ENCODE results near the gene NR2E3.

The NR2E3 gene

DNA sequence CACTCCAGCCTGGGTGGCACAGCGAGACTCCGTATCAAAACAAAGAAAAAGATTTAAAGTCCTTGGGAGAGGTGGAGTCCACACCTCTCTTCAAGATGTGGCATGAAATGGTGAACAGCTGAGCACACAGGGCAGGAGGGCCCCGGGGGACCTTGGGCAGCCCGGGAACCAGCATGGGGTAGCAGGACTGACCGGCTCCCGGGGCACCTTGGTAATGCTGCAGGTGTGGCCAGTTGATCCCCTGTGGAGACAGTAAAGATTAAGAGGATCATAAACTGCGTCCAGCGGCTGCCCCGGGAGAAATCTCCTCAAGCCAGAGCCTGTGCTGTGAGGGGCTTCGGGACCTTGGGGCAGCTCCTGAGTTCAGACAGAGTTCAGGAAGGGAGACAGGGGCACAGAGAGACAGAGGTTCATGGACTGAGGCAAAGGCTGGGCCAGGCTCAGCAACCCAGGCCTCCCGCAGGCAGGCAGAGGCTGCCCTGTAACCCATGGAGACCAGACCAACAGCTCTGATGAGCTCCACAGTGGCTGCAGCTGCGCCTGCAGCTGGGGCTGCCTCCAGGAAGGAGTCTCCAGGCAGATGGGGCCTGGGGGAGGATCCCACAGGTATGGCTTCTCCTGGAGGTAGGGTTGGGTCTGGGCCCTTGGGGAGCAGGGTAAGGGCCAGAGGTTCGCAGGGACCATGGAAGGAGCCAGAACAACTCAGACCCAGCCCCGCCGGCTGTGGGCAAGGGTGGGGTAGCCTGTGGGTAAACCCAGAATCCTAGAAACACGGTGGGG, at the start of gene NR2E3:
NR2E3 (plus strand) TSS at position 299 of the 780 bp plus-strand sequence; CDS start at position 489, 190 bp downstream.
- DNase-seq = no peak

DNA sequence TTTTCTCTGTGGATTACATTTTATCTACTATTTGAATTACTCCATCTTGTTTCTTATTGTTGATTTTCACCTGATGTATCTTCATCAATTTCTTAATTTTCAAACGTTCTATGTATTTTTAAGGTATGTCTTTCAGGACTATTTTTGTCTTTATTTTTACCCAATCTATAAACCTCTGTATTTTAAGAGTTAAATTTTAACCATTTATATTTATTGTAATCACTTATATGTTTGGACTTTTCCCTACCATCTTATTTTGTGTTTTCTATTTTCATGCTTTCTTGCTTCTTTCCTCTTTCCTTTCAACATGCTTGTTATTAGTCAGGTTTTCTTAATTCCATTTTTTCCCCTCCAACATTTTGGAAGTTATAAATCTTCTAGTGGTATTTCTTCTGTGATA, 49.5 kb upstream of the NR2E3 start:
- DNase-seq = no peak

DNA sequence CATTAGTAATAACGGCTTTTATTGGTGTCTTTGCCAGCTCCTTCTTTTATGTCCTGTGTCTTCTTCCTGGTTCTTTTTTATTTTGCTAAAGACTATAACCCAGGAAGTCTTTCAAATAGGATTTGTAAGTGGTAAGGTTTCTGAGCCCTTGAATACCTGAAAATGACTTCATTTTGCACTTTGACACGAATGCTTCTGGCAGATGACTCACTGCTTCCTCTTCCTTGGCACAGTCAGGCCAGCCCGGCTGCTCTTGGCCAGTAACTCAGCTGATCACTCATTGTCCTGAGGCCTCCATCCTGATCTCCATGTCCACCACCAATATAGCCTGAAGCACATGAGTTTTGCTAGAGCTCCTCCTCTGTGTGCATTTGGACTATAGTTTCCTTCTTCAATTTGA, 48.7 kb upstream of the NR2E3 start:
- DNase-seq = no peak

DNA sequence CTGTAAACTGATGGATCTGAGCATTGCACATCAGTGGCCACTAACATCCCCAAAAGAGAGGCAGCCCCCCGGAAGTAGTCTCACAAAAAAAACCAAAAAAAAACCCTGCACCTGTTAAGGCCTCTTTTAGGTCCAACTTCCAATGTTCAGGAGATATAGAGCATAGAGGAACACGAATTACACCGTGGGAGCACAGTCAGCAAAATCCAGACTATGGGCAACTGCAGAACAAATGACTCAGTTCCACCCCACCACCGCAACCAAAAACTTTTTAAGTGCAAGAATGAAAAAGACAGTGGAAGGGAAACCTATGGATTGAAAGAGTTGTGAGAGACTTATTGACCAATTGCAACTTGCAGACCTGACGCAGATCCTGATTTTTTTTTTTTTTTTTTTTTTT, 42.2 kb upstream of the NR2E3 start:
- no peak for DNase-seq

DNA sequence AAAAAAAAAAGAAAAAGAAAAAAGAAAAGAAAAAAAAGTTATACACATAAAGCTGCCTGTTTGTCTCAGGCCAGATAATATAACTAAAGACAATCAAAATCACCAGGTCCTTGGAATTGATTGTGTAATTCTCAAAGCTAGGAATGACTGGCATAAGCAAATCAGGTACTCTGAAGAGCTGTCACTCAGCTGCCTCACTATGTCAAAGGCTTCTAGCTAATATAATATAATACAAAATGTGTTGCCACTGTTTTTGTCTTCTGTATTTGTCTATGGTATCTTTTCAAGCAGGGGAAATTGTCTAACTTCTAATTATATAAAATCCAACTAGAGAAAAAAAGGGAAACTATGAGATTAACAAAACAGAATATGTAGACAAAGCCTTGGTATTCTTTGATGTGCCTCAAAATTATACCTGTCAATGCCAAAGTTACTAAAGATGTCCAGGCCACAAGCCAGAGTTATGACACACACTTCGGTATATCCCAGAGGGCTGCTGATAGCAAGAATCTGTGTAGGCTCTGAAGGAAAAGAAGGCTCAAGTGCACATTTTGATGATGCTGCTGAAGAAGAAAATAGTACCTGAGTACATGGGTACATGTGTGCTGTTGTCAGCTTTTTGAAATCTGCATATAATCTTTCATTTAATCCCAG, 37.0 kb upstream of the NR2E3 start:
- DNase-seq = no peak

DNA sequence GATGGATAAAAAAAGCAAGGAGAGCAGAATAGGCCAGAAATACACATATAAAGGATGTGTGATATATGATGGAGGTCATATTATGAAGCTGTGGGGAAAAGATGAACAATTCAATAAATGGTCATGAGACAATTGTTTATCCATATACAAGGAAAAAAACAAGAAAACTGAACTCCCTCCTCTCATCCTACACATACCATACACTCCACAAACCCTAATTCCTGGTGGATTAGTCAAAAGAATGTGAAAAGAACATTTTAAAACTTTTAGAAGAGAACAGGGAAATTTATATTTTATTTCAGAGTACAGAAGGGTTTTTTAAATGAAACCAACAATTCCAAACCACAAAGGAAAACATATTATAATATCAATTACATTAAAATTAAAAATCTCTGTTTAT, 34.5 kb upstream of the NR2E3 start:
- DNase-seq = no peak

DNA sequence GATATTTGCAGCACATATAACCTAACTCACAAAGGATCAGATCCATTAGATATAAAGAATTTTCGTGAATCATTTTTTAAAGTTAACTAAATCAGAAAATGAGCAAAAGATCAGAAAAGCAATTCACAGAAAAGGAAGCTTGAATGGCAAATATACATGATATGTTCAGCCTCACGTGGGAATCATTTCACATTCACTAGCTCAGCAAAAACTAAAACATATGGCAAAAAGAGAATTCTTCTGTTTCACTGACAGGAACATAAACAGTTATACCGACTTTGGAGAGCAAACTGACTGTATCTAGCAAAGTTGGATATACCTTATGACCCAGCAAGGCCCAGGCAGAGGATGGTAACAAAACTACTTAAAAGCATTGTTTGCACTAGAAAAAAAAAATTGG, 34.0 kb upstream of the NR2E3 start:
- DNase-seq = no peak

DNA sequence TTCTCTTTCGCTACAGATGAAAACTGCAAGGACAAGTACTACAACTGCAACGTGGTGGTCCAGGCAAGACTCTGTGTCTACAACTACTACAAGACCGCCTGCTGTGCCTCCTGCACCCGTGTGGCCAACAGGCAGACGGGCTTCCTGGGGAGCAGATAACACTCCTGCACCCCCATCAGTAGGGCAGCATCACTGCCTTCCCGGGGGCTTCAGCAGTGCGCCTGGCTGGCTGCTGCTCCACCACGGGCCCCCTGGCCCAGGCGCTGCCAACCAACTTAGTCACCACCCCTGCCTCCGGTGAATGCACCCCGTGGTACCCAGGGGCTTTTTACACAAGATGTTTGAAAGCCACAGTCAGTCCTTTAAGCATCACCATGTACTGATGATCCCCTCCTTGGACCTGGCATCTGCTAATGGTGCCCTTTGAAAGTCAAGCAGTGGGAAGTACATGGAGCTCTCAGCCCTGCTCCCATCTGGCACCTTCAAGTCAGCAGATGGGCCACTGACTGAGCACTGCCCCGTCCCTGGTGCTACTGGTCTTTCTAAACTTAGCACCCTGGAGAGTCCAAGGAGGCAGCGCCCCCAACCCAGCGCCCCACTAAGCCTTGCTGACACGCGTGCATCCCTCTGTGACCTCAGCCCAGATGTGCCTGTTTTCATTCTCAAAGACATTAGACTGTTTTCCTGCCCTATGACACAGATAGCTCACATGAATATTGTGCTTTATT, 33.0 kb upstream of the NR2E3 start:
- no peak for DNase-seq

DNA sequence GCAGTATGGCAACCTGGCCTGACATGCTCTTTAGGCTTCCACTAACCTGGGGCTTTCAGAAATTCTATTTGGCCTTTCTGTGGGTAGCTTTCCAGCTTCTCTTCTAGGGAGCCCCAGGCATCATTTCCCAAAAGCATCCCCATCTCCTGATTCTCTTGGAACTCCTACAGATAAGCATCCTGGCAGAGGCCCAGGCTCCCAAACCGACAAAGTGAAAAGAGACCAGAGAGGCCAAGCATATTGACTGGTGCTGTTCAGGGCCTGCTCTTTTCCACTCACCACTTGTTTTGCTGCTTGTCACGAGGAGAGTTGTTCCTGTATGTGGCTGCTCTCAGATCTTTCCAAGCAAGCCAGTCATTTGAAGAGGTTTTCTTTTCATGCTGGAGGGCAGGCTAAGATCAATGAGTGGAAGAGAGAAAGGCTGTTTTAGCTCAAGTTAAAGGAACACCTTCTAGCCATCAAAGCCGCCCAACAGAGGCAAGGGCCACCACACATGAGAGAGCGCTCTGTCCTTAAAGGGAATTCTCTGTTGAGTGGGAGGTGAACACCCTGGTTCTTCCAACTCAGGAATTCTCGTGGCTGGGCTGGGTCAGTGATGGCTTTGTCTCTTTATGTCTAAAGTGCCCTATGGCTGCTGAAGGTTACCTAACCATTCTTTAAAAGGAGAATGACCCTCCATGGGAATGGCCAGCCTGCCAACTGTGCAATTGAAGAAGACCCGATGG, 31.1 kb upstream of the NR2E3 start:
- DNase-seq = no peak

DNA sequence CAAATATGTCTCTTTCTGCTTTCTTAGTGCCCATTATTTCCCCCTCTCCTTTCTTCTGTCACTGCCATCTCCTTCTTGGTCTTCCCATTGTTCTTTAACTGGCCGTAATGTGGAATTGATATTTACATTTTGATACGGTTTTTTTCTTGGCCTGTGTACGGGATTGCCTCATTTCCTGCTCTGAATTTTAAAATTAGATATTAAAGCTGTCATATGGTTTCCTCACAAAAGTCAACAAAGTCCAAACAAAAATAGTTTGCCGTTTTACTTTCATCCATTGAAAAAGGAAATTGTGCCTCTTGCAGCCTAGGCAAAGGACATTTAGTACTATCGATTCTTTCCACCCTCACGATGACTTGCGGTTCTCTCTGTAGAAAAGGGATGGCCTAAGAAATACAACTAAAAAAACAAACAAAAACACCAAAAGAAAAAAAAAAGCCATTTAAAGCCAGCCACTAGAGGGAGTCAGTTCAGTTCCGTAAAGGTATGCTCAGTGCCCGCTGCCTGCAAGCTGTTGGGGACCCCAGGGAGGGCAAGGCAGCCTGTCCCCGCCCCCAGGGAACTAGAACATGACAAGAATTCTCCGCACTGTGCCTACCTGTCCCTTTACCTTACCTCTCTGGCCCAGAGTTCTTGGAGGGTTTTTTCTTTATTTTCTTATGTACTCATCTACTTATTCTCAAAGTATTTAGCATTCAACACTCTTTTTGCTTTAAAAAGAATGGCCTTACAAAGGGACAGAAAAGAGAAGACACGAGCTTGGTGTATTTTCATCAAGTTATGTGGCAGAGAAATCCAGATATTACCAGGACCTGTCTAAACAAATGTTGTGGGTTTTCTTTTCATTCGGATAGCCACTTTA, 30.0 kb upstream of the NR2E3 start:
- DNase-seq = peak; percentile 61

DNA sequence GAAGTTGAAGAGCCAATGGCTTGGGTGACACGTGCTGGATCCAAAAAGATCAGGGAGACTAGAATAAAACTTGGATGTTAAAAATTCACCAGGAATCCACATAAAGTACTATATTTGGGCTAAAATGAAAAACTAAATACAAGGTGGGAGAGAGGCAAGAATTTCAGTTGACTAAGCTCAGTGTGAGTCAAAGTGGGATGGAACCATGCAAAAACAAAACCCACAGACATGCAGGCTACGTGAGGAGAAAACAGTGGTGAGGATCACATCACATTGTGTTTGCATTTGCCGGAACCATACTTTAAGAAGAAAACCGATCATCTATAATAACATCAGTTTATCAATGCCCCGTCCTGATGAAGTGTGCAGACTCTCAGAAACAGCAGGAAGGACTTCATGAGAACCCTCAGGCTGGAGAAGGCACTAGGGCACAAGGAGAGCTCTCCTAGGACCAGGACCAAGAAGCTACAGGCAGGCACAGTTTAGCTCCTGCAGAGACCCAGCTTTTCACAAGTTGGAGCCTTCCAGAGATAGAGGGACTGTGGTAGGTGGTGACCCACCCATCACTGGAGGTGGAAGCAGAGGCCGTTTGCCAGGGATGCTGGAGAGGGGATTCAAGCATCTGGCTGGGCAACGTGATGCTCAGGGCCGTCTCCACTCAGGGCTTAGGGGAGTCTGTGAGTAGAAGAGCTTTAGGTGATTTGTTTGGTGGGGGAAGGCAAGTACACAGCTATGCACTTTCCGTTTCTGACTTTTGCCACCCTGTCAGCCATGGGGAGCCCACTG, 29.0 kb upstream of the NR2E3 start:
- no peak for DNase-seq

DNA sequence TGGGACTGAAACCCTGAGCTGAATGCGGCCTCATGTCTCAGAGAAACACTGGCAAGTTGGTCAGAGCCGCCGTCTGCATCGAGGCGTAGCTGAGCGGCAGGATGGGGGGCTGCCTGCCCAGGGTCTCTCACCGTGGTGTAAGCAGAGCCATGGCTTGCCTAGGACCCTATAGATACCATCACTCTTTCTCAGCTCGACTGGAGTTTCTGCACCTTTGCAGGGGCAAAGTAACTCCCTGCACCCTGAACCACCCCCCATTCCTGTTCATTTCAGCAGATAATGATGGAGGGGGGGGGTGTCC, 28.4 kb upstream of the NR2E3 start:
- DNase-seq = no peak

DNA sequence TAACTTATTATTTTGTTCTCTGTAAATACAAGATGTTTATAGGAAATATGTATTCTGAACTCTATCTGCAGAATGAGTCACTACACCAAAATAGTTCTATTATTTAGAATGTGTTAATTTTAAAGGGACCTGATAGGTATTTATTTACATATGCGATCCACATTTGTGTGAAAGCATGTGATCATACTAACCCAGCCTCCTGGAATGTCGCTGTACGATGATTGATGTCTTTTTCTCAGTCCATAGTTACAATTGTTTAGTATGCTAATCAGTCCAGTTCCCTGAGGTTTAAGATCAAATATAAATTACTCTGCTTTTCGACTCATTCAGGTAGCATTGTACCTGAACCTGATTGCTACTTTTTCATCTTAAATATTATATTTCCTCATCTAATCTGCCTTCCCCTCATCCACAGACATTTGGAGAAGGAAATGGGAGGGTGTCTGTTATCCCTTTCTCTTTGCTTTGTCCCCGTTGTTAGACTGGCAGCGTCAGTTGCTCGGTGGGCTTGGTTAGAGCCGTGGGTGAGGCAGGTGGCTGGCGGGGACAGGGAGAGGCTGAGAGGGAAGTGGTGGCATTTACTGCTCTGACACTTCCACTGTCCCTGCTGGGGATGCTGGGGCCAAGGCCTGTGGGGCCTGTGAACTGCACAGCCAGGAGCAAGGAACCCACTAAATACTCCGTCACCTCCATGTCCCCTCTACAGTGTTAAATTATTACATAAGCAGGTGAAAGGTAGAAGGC, 27.8 kb upstream of the NR2E3 start:
- no peak for DNase-seq

DNA sequence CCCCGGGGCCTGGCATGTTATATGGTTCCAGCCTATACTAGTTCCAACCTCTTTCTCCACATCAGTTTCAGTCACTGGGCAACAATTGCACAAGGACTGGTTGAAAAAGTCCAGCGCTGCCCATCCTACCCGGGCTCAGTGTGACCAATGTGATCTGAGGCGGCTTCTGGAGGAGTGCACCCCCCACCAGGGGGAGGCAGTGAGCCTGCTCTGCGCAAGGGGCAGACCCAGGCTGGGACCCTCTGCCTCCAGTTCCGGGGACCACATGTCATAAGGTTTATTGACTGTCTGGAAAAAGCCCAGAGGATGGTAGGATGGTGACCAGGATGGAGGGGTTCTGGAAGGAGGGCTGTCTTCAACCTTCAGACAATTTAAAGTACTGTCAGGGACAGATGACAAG, 25.6 kb upstream of the NR2E3 start:
- no peak for DNase-seq

DNA sequence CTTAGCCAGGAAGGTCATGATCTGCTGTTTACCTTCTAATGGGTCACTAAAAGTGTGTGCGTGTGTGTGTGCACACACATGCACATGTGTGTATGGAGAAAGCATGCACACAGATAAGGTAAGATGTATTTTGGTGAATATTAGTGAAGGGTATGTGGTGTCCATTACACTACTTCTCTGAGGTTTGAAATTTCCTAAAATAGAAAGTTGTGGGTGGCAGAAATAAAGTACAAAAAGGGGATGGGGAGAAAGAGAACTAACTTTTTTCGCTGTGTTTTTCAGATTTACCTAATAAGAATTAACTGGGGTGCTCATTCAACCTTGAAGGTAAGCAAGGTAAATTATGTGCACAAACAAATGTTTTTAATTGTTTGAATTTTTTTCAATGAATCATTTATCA, 24.4 kb upstream of the NR2E3 start:
- DNase-seq = no peak

DNA sequence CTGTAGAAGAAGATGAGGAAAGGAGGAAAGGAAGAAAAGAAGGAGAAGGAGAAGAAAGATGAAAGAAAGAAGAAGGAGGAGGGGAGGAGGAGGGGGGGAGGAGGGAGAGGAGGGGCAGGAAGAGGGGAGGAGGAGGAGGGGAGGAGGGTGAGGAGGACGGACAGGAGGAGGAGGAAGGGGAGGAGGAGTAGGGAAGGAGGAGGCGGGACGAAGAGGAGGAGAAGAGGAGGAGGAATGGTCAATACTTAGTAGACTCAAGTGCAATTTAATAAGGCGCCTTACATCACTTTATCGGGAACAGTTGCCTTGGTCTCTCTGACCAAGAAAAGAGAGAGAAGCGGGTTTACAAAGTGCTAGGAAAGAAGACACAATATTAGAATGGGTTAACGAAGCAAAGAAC, 23.7 kb upstream of the NR2E3 start:
- no peak for DNase-seq

DNA sequence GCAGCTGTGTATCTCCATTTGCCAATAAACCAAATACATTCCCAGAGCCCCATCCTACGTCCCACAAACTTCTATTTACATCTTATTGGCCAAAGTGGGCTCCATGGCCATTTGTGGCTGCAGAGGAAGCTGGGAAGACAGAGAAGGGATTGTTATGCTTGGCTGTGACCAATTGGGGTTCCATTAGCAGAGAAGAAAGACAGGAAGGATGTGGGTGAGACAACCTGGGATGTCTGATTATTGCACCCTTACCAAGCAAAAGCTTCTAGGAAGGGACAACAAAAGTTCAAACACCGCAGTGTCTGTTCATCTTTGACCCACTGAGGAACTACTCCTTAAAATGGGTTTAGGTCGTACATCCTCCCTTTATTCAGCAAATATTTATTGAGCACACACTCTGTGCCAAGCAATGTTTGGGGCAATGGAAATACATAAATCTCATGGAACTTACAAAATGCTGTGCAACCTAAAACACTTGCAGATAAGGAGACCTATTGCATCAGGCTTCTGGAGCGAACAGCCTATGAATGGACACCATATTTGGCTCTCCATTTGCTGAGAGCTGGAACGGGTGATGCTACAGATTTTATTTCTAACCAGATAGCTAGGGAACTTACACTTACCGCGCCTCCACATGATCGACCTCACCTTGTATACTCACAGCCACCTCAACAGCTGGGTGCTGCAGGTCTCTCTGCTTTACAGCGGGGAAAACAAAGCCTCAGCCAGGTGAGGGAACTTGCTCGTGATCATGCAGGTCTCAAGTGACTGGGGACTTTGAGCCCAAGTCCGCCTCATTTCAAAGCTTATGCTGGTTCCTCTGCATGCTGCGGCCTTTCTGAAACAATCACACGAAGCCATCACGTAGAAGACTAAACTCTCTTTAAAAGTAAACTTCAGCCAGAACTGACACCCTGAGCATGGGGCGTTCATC, 21.4 kb upstream of the NR2E3 start:
- DNase-seq = no peak

DNA sequence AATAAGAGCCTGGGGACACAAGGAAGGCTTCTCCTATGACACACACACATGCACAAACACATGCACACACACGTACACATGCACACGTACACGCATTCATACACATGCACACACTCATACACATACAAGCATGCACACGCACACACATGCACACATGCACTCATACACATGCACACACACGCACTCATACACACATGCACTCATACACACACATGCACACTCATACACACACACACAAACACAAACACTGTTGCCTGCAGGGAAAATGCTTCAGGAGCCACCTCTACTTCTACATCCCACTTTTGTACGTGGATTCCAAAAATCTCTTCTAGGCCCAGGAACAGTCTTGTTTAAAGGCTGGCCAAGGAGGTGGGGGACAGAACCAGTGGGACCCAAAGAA, 20.7 kb upstream of the NR2E3 start:
- DNase-seq = no peak

DNA sequence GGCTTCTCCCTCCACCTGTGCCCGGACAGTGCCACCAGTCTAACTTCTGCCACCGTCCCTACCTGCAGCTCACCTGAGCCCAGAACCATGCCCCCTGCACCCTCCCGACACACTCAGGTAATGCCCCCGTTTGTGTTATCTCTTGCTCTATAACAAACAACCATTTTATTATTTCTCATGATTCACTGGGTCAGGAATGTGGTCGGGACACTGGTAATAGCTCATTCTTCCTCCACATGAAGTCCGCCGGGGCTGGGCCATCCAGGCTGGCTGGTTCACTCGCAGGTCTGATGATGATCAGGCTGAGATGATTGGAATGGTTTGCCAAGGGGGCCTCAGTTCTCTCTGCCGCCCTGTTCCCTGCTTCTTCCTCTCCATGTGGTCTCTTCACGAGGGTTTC, 20.3 kb upstream of the NR2E3 start:
- no peak for DNase-seq

DNA sequence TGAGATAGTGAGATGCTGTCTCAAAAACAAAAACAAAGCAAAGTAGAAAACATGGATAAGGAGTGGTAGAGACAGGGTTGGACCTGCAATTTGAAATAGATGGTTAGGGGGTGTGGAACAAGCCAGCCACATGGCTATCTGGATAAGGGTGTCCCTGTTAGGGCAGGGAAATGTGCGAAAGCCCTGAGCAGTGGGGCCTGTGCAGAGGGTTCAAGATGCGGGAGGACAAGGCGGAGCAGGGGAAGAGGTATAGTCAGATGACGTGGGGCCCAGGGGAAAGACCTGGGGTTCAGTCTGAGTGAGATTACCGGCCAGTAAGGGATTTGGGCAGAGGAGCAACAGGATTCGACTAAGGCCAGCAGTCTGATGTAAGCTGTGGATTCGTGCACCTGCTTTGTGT, 18.4 kb upstream of the NR2E3 start:
- DNase-seq = no peak

Measured in hematopoietic multipotent progenitor cell treated with erythropoietin and hydrocortisone succinate and interleukin-3 and kit ligand, for 8 days (in vitro differentiated cells).